Panc1 (cell line): ENCODE measurements around the gene SOBP. TPM values are rescaled to one million over a fixed set of nuclear protein-coding genes. Genes with fewer than 3 reads are reported as not detected.

Experiments used
- ATAC-seq: fragments of 200-7000 bp; cut with Tn5 transposase; 2 replicates; pipeline ENCODE4 v1.9.1; 2020; ENCODE audit warnings: mild to moderate bottlenecking, moderate library complexity
- BruUV-seq: library from RNA; stranded (reverse); fragments of 400-500 nt; replicated peaks from 2 replicates; lab custom pipeline; 2021; lab: Mats Ljungman, UMichigan
- CTCF ChIA-PET: fragments of 300-600 bp; sonication (Branson Sonifier 250); formaldehyde crosslinking; loops from one replicate; lab custom pipeline; 2022; ENCODE audit warnings: antibody characterized with exemption; lab: Charles Lee
- POLR2A ChIA-PET: fragments of 300-600 bp; sonication (Branson Sonifier 250); formaldehyde crosslinking; loops from one replicate; lab custom pipeline; 2022; ENCODE audit warnings: antibody characterized with exemption; lab: Charles Lee
- DNase-seq: peaks from one replicate; pipeline ENCODE4 v3.0.0-alpha.2; 2010; ENCODE audit warnings: low read depth, low spot score
- H3K27ac ChIP-seq: 2 replicates; pipeline ENCODE4 v1.5.1; 2011; ENCODE audit warnings: mild to moderate bottlenecking, low read length, inconsistent platforms
- H3K27me3 ChIP-seq: fragments of 200-500 bp; sonication (Bioruptor generic); 2 replicates; pipeline ENCODE4 v1.6.0; 2014; ENCODE audit warnings: low read length, inconsistent platforms; ENCODE audit not compliant: control insufficient read depth, insufficient read depth
- H3K36me3 ChIP-seq: fragments of 200-500 bp; sonication (Bioruptor generic); 2 replicates; pipeline ENCODE4 v1.5.1; 2014; ENCODE audit warnings: inconsistent platforms, mild to moderate bottlenecking, low read length, moderate library complexity; ENCODE audit not compliant: control insufficient read depth, insufficient read depth
- H3K4me1 ChIP-seq: 2 replicates; pipeline ENCODE4 v1.5.1; 2011; ENCODE audit warnings: inconsistent platforms, mild to moderate bottlenecking, low read length, moderate library complexity; ENCODE audit not compliant: control insufficient read depth, insufficient read depth
- H3K4me3 ChIP-seq, 2 experiments: 2 replicates each; pipeline ENCODE4 v1.5.1; 2011 to 2012; ENCODE audit warnings: low read depth in 2 of 2, low read length in 2 of 2, mild to moderate bottlenecking in 2 of 2, inconsistent platforms in 1 of 2, moderate library complexity in 1 of 2
- H3K9me3 ChIP-seq: fragments of 200-500 bp; sonication (Bioruptor generic); 2 replicates; pipeline ENCODE4 v1.5.1; 2014; ENCODE audit warnings: low read depth, mild to moderate bottlenecking, inconsistent platforms, low read length, moderate library complexity; ENCODE audit not compliant: control insufficient read depth, insufficient read depth
- POLR2AphosphoS5 ChIP-seq: IDR thresholded peaks from 2 replicates; pipeline ENCODE4 v1.6.1; 2012; ENCODE audit warnings: mild to moderate bottlenecking, low read depth, low read length, moderate library complexity
- SIN3A ChIP-seq: IDR thresholded peaks from 2 replicates; pipeline ENCODE4 v1.6.1; 2012; ENCODE audit warnings: low read depth, mild to moderate bottlenecking, low read length, moderate library complexity, borderline replicate concordance; ENCODE audit not compliant: insufficient read depth
- TCF7L2 ChIP-seq: IDR thresholded peaks from 2 replicates; pipeline ENCODE4 v1.6.1; 2011; ENCODE audit warnings: mild to moderate bottlenecking, low read depth, low read length, inconsistent platforms
- in situ Hi-C: cut with HindIII; loops from 2 replicates; pipeline ENCODE4 v1.10.0; 2016; ENCODE audit warnings: low sequenced_read_pairs, low pct_unique_long_range_greater_than_20kb
- intact Hi-C: fragments of 100-400 bp; cut with micrococcal nuclease; formaldehyde crosslinking; loops from one replicate; pipeline ENCODE4 v1.10.0; 2022; ENCODE audit not compliant: unreplicated experiment
- total RNA-seq: library from RNA; stranded (reverse); gene quantifications from one replicate; pipeline ENCODE4 v1.2.1, GENCODE V29; 2021; ENCODE audit not compliant: unreplicated experiment
- TF ChIP-seq, protein P1 (sequence below), 2 experiments: IDR thresholded peaks; 2 replicates each; pipeline ENCODE4 v1.6.1; 2011 to 2012; ENCODE audit warnings: low read depth in 2 of 2, control low read depth in 1 of 2, low read length in 1 of 2, mild to moderate bottlenecking in 1 of 2, moderate library complexity in 1 of 2; ENCODE audit not compliant: insufficient read depth in 1 of 2
- TF ChIP-seq, protein P2 (sequence below): fragments of 450-650 bp; IDR thresholded peaks from 2 replicates; pipeline ENCODE4 v1.5.1; 2017; ENCODE audit warnings: mild to moderate bottlenecking

SOBP gene
- total RNA-seq, 1 experiment from 2014 or later, result 9.0 TPM

DNA sequence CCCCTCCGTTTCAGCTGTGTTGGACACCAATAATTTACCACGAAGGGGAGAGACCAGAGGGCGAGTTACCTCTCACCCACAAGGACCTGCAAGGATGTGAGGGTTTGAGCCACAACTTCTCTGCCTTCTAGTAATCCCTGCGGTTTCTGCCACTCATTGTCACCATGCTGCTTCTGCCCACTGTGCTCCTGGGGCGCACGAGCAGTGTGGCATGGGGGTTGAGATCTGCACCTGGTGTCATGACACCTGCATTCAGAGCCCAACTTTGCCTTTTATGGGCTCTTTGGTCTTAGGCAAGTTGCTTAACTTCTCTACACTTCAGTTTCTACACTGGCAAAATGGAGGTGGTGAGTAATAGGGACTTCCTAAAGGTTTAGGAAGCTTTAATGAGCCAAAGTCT, 84.9 kb downstream of the SOBP start:
- TF ChIP-seq, protein P1, sequence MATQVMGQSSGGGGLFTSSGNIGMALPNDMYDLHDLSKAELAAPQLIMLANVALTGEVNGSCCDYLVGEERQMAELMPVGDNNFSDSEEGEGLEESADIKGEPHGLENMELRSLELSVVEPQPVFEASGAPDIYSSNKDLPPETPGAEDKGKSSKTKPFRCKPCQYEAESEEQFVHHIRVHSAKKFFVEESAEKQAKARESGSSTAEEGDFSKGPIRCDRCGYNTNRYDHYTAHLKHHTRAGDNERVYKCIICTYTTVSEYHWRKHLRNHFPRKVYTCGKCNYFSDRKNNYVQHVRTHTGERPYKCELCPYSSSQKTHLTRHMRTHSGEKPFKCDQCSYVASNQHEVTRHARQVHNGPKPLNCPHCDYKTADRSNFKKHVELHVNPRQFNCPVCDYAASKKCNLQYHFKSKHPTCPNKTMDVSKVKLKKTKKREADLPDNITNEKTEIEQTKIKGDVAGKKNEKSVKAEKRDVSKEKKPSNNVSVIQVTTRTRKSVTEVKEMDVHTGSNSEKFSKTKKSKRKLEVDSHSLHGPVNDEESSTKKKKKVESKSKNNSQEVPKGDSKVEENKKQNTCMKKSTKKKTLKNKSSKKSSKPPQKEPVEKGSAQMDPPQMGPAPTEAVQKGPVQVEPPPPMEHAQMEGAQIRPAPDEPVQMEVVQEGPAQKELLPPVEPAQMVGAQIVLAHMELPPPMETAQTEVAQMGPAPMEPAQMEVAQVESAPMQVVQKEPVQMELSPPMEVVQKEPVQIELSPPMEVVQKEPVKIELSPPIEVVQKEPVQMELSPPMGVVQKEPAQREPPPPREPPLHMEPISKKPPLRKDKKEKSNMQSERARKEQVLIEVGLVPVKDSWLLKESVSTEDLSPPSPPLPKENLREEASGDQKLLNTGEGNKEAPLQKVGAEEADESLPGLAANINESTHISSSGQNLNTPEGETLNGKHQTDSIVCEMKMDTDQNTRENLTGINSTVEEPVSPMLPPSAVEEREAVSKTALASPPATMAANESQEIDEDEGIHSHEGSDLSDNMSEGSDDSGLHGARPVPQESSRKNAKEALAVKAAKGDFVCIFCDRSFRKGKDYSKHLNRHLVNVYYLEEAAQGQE (IDR thresholded peaks at IDR 0.05; ENCODE audit: insufficient read depth in 1 of 2, low read depth in 2 of 2, low read length in 1 of 2), result no peak
- no peak for TF ChIP-seq POLR2AphosphoS5
- TF ChIP-seq SIN3A, result no peak
- TF ChIP-seq, protein P2, sequence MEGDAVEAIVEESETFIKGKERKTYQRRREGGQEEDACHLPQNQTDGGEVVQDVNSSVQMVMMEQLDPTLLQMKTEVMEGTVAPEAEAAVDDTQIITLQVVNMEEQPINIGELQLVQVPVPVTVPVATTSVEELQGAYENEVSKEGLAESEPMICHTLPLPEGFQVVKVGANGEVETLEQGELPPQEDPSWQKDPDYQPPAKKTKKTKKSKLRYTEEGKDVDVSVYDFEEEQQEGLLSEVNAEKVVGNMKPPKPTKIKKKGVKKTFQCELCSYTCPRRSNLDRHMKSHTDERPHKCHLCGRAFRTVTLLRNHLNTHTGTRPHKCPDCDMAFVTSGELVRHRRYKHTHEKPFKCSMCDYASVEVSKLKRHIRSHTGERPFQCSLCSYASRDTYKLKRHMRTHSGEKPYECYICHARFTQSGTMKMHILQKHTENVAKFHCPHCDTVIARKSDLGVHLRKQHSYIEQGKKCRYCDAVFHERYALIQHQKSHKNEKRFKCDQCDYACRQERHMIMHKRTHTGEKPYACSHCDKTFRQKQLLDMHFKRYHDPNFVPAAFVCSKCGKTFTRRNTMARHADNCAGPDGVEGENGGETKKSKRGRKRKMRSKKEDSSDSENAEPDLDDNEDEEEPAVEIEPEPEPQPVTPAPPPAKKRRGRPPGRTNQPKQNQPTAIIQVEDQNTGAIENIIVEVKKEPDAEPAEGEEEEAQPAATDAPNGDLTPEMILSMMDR, result no peak
- TF ChIP-seq TCF7L2, result no peak
- Histone ChIP-seq H3K9me3 (no peaks in the 10 kb centered on the region), H3K27ac (no peak overlapping the region), H3K4me1 (no peaks in the 10 kb centered on the region), H3K27me3 (no peaks in the 10 kb centered on the region), H3K36me3 (no peaks in the 10 kb centered on the region), H3K4me3 (no peak overlapping the region)
- CTCF ChIA-PET, result no interaction called here
- no TSS peak for BruUV-seq
- in situ Hi-C loops, result no loop called here
- POLR2A ChIA-PET, result no interaction called here
- ATAC-seq, result no peak
- intact Hi-C loops, result no loop called here
- DNase-seq, result no peak

DNA sequence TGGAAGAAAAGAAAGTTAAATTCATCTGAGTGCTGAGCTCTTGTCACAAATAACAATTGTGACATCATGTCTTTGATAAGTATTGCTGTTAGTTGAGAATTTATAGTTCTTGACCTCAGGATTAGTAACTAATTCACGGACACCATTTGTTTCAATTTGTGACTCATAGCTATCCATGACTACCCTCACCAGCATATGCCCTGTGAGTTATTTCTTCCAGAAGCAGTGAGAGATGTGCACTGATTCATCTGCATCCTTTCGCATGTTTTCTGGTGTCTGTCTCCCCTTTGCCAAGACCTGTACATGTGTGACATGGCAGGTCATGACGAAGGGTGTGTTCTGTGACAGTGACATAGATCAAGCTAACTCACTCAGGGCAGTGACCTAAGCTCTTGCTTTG, 86.9 kb downstream of the SOBP start:
- Histone ChIP-seq H3K27ac (no peak overlapping the region), H3K4me1 (no peaks in the 10 kb centered on the region), H3K27me3 (no peaks in the 10 kb centered on the region), H3K9me3 (no peaks in the 10 kb centered on the region), H3K36me3 (no peaks in the 10 kb centered on the region), H3K4me3 (no peak overlapping the region)
- TF ChIP-seq, protein P1 (IDR thresholded peaks at IDR 0.05; ENCODE audit: insufficient read depth in 1 of 2, low read depth in 2 of 2, low read length in 1 of 2), result no peak
- no peak for TF ChIP-seq SIN3A
- TF ChIP-seq, protein P2, result no peak
- TF ChIP-seq TCF7L2, result no peak
- no peak for TF ChIP-seq POLR2AphosphoS5
- BruUV-seq, result no TSS peak
- in situ Hi-C loops, result no loop called here
- CTCF ChIA-PET, result no interaction called here
- ATAC-seq (no peak), DNase-seq (peak; percentile 8)
- intact Hi-C loops, result no loop called here
- POLR2A ChIA-PET, result interaction anchor here (0.7 kb wide), 1 partner anchor 344 kb away, joined by 4 read pairs; no protein-coding TSS in a partner anchor
